Stimulated activated CD8-positive, alpha-beta memory T cell treated with anti-CD3 and anti-CD28 coated beads, Interleukin-7, amount 100 ng/mL, for 1 hour (primary cell): ENCODE measurements around the gene MLXIPL.
"Not testable (repeated sequence)": the region's sequence is repeated elsewhere in the genome, so short reads cannot be mapped to it uniquely, and the experiment has no call there.

ENCODE experiments used
- DNase-seq, 2 donors: peaks; one replicate each; pipeline ENCODE4 v3.0.0-alpha.2; 2020; ENCODE audit warnings: low read depth in 2 of 2

MLXIPL gene

DNA sequence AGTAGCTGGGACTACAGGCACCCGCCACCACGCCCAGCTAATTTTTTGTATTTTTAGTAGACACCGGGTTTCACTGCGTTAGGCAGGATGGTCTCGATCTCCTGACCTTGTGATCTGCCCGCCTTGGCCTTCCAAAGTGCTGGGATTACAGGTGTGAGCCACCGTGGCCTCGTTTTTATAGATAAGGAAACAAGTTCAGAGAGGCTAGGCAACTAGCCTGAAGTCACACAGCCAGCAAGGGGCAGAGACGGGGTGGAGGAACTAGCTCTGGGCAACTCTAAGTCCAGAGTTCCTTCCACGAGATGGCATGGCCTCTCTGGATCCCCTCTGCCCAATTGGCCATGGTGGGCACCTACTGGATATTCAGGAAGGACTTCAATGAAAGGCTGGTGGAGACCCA lies 9.4 kb downstream of the MLXIPL start:
- not testable (repeated sequence) for DNase-seq

DNA sequence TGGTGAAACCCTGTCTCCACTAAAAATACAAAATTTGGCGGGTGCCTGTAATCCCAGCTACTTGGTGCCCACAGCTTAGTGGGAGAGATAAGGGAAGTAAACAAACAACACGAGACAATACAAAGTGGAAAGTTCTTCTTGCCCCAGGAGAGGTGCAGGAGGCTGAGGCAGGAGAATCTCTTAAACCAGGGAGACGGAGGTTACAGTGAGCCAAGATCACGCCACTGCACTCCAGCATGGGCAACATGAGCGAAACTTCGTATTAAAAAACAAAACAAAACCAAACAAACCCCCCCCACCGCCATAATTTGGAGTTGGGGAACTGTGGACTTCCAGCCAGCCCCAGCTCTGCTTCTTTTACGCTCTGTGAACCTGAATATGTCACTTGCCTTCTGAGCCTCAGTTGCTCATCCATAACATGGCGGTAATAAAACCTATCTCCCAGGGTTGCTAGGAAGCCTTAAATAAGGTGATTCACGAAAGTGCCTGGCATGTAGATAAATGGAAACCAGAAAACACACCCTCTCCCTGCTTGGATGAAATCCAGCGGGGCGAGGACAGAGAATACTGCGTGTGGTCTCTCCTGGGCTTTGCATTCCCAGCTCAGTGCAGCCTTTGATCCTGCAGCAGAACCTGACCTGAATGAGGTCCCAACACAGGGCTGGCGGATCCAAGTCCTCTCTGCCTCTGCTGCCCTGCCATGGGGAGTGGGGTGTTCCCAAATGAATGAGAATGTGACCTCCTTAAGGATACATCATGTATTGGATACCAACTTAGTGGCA lies 10.2 kb downstream of the MLXIPL start:
- no peak for DNase-seq

DNA sequence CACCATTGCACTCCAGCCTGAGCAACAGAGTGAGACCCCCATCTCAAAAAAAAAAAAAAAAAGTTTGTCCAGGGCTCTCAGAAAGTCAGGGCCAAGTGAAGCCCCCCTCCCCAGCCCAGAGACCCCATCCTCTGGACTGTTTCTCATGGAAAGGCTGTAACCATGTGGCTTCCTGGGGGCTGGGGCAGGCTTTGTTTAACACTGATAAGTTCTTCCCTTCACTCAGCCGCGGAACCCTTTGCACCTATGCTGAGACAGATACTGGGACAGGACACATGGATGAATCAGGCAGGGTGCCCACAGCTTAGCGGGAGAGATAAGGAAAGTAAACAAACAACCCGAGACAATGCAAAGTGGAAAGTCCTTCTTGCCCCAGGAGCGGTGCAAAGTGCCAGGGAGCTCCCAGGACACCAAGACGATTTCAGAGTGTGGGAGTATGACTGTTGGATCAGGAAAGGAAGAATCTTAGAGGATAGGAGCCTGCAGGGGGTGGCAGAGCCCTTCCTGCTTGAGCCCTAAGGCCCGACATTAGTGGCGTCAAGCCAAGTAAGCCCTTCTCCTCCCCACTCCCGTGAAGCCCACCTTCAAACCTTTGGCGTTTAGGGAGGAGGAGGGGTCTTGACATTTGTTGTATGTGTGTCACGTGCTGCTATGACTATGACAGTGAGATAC lies 11.6 kb downstream of the MLXIPL start:
- no peak for DNase-seq

DNA sequence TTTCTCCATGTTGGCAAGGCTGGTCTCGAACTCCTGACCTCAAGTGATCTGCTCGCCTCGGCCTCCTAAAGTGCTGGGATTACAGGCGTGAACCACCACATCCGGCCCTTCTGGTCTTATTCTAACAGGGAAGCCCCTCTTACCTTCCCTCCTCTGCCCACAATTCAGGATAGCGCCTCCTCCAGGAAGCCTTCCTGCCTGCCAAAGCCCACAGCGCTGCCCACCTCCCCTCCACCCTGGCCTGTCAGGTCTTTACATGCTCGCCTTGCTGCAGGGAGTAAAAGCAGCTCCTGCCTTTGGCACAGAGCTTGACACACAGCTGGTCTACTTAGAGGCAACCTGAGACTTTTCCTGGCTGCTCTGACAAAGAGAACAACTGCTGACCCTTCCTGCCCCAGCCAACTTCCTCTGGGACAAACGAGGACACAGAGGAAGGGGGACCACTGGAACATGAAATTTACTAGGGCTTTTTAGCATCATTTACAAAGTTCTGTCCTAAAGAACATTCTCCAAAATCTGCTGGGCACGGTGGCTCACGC lies 13.2 kb downstream of the MLXIPL start:
- no peak for DNase-seq

- no peak for DNase-seq
Measured at GRCh38 chr7:73610105-73610504, 14.2 kb downstream of the MLXIPL start.

DNA sequence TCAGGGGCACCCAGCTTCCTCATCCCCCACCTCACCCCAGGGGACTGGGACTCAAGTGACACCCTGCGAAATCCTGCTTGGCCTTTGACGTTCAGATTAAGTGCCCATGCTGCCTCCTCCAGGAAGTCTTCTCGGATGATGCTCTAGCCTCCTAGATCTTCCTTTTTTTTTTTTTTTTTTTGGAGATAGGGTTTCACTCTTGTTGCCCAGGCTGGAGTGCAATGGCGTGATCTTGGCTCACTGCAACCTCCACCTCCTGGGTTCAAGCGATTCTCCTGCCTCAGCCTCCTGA lies 16.7 kb downstream of the MLXIPL start:
- DNase-seq = not testable (repeated sequence)

DNA sequence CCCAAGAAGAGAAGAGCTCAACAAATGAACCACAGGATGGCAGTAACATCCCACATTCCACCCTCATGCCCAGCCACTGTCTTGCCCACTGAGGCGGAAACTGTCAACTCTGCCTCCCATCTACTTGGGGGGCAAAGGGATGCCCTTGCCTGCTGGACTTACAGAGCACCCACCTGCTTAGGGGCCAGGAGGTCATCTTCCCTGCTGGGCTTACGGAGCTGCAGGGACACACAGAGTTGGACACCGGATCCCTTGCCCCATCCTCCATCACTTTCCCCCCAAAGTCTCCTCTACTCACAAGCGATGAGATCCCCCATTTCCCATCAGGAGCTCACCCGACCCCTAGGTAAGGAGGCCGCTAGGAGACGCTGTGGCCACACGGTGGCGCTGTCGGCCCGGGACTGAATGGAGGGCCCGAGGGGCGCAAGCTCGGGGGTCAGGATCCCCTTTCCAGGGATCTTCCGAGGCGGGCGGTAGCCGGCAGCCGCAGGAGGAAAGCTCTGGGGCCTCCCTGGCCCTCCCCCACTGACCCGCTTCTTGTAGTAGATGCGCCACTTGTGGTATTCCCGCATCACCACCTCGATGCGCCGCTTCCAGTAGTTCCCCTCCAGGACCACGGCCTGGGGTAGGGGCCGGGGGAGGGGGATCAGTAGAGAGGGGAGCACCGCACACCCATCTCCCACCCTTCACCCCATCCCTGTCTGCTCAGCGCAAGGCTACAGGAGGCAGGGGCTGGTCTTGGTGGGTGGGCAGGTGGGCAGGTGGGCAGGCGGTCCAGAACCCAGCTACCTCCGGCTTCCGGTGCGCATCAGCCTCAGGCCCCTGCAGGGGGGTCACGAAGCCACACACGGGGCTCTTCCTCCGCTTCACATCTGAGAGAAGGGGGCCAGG lies 17.3 kb downstream of the MLXIPL start:
- peak; percentile 36 to 60 for DNase-seq

DNA sequence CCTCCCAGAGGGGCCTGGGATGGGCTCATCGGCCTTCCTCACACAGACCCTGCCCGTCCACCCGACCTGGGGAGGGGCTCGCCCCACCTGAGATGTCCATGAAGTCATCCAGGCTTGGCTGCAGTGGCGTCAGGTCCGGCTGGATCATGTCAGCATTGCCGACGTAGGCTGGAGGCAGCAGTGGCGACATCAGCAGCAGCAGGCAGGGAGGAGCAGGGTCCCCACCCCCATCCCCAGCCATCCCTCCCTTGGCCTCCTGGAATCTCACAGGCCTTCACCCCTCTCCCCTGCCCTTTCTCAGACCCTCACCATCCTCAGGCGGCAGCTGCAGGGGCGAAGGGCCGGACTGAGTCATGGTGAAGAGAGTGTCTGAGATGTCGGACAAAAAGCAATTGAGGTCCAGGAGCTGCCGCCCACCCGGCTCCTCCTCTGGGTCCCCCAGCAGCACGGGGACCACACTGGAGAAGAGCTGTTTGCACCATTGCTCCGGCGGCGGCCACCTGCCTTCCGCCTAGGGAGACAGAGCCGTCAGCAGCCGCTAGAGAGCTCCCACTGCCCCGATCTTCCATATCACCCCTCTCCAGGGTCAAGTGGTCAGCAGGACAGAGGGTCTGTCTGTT lies 18.6 kb downstream of the MLXIPL start:
- DNase-seq = no peak

DNA sequence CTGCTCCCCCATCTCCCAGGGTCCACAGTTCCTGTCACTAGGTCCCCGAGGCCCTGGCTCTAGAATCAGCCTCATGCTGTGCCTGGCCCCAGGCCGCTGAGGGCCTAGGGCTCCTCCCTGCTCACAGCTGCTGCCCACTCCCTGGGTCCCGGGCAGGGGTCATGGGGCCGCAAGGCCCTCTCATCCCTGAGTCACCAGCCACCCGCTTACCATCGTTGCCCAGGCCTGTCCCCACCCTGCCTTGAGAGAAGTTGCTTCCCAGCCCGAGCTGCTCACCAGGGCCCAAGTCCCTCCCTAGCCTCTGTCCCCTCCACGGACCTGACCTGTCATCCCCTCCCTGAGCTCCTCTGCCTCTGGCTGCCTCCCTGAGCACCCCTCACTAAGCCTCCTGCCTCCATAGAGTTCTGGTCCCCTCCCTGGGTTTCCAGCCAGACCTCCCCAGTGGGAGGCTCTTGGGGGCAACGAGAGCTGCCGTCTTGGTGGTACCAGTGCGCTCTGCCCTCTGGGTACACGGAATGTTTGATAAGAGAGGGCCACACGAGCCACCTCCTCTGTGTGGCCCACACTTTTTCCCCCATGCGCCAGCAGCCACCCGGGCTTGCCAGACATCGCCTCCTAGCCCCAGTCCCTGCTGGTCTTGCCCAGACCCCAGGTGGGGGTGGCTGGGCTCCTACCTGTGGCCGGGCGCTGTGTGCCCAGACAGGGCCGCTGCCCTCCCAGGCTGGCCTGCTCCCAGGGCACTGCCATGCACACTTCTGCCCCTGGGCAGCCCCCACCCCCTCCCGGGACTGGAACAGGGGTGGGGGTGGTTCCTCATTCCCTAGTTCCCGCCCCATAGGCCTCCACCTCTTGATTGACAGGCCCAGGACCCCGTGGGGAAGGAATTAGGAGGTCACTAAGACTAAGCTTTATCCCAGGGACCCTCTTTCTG lies 21.3 kb downstream of the MLXIPL start:
- no peak for DNase-seq

- no peak for DNase-seq
Measured at GRCh38 chr7:73599916-73600315, 24.4 kb downstream of the MLXIPL start.

- no peak for DNase-seq
Measured at GRCh38 chr7:73599151-73599882, 25.0 kb downstream of the MLXIPL start.

DNA sequence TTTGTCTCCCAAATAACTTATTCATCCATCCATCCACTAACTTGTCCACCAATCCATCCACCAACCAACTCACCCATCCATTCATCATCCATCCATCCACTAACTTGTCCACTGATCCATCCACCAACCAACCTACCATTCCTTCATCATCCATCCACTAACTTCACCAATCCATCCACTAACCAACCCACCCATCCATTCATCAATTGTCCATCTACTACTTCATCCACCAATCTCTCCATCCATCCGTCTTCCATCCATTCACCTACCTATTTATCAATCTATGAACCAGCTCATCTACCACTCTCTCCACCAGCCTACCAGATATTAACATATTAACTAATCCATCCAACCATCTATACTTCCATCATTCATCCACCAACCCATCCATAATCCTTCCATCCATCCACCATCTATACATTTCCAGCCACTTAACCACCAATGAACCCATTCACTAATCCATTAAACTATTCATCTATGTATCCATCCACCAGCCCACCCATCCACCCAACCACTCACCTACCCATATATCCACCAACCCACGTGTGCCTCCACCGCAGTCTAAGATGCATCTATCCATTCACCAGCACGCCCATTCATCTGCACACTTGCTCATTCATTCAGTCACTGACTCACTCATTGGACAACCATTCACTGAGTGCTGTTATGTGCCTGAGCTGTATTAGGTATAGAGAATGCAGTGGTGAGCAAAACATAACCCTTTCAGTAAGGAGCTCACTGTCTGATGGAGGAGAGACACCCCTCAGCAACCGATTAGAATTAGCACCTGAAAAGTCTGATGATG lies 26.1 kb downstream of the MLXIPL start:
- DNase-seq = no peak

DNA sequence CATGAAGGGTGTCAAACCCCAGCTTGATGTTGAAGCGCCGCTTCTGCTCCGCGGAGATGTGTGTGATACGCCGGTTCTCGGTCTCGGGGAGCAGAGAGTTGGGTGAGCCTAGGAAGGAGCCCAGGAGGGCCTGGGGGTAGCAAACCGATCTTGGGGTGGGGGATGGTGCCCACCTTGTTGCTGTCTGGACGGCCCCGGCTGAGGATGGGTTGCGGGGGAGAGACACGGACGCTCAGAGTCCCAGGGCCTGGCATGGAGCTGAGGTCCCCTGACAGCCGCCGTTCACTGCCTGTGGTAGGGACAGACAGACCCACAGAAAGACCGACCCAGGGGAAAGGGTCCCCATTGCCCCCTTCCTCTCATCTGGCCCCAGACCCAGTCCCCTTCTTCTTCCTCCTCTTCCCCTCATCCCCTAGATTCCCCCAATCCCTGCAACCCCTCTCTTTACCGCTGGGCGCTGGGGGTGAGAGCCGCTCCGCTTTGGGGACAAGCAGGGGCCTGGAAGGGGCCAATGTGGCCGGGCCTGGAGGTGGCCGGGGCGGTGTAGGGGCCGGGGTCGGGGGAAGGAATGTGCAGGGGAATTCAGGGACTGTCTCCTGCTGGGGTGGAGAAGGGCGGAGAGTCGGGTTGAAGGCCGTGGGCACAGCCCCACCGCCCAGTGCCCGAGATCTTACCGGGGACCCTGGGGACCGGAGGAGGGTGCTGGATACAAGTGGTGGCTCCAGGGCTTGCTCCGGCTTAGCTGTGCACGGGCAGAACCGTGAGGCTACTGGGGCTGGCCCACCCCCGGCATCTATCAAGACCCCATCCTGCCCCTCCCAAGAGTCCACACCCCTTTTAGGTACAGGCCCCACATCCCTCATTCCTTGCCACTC lies 27.9 kb downstream of the MLXIPL start:
- DNase-seq = no peak

- no peak for DNase-seq
Measured at GRCh38 chr7:73595358-73595757, 29.0 kb downstream of the MLXIPL start.

DNA sequence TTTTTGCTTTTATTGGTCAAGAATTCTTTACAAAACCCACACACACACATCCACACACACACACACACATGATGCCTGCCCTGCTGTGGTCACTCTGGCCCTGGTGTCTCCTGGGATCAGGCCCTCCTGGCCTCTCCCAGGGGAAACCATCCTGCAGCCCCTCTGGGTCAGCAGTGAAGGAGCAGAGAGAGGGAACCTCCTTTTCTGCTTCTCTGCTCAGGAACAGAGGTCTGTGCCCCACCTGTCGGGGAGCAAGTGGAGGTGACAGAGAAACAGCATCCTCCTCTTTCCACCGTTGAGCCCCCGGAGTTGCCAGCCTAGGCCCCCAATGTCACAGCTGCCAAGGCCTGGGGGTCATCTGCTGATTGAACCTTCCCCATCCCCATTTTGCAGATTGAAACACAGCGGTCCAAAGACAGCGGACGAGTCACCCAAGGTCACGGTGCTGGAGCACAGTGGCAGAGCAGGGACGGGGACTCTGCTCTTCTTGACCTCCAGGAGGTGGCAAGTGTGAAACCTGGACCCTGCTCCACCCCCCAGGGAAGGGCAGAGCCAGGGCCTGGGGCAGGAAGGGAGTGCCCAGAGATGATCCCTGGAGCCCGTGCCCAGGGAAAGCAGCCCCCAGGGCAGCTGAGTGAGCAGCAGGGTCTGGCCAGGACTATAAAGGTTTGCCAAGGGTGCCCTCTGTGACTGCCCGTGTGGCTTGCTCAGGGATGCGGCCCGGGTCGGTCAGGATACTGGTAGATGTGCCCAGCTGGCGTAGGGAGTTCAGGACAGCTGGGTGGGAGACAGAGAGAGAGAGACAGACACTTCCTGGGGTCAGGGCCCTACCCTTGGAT lies 30.9 kb downstream of the MLXIPL start:
- no peak for DNase-seq

DNA sequence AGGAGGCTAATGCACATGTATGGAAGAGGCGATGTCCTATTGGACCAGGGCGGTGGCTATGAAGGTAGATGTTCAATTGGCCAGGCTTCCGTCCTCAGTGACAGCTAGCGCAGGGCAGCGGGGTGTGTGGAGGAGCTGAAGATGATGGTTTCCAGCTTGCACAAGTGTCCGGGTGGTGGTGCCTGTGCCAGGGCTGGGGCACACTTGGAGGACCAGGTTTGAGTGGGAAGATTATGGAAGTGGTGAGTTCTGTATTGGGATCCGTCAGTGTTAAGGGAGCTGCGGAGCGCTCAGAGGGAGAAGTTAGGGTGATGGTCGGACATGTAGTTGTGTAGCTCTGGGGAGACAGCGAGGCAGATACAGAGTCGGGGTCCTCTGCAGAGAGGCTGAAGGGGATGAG lies 37.4 kb downstream of the MLXIPL start:
- no peak for DNase-seq

GRCh38 chr7:73585196-73585595 lies 39.1 kb downstream of the MLXIPL start:
- DNase-seq = no peak
